Endothelial cell of umbilical vein (primary cell): Measurements from ENCODE around the gene TES. TPM values are rescaled to one million over a fixed set of nuclear protein-coding genes. Genes with fewer than 3 reads are reported as not detected.

Experiments used
- BruUV-seq: library from RNA; stranded (reverse); fragments of 400-500 nt; replicated peaks from 2 replicates; lab custom pipeline; 2021; lab: Mats Ljungman, UMichigan
- CTCF ChIA-PET: fragments of 300-600, 350-600 bp; sonication (Branson Sonifier 250); formaldehyde crosslinking; loops from one replicate; lab custom pipeline; 2021; ENCODE audit warnings: antibody characterized with exemption, inconsistent platforms; lab: Charles Lee
- POLR2A ChIA-PET: fragments of 300-600, 350-600 bp; sonication (Branson Sonifier 250); formaldehyde crosslinking; loops from one replicate; lab custom pipeline; 2021; ENCODE audit warnings: antibody characterized with exemption, inconsistent platforms; lab: Charles Lee
- DNase-seq: peaks from one replicate; pipeline ENCODE4 v3.0.0-alpha.2; 2011; ENCODE audit warnings: low read depth, low spot score
- FAIRE-seq: peaks from 2 replicates; lab custom pipeline; 2011; peaks lifted over from hg19 to GRCh38; lab: Jason Lieb, UNC
- H2AFZ ChIP-seq: 2 replicates; pipeline ENCODE4 v1.6.0; 2012; ENCODE audit warnings: low read depth, low read length, control low read depth, inconsistent platforms
- H3K27ac ChIP-seq: 2 replicates; pipeline ENCODE4 v1.5.1; 2011; ENCODE audit warnings: low read depth, mild to moderate bottlenecking, control low read depth, low read length, moderate library complexity; ENCODE audit not compliant: insufficient read depth
- H3K27me3 ChIP-seq, 2 experiments: 2 replicates each; pipeline versions ENCODE4 v1.6.0 to v1.6.1; 2011; ENCODE audit warnings: low read length in 2 of 2, mixed read lengths in 1 of 2; ENCODE audit not compliant: control insufficient read depth in 2 of 2, insufficient read depth in 2 of 2
- H3K36me3 ChIP-seq, 2 experiments: 2 replicates in 1 of 2; 3 replicates in 1 of 2; pipeline ENCODE4 v1.5.1; 2011; ENCODE audit warnings: low read length in 2 of 2, mild to moderate bottlenecking in 1 of 2, moderate library complexity in 1 of 2; ENCODE audit not compliant: control insufficient read depth in 2 of 2, insufficient read depth in 2 of 2; ENCODE audit errors: extremely low read depth in 1 of 2
- H3K4me1 ChIP-seq: 3 replicates; pipeline ENCODE4 v1.5.1; 2011; ENCODE audit warnings: mild to moderate bottlenecking, low read length; ENCODE audit not compliant: control insufficient read depth, insufficient read depth; ENCODE audit errors: extremely low read depth
- H3K4me2 ChIP-seq: 2 replicates; pipeline ENCODE4 v1.6.1; 2011; ENCODE audit warnings: low read length, control low read depth, mixed read lengths; ENCODE audit not compliant: insufficient read depth
- H3K4me3 ChIP-seq, 3 experiments: fragments of 200-600 bp in 1 of 3; sonication (generic), shearing (Covaris generic) in 1 of 3; replicated peaks in 1 of 3; 2 replicates each; pipeline ENCODE4 v1.5.1; 2011 to 2016; ENCODE audit warnings: control low read depth in 3 of 3, low read length in 3 of 3, mild to moderate bottlenecking in 2 of 3, inconsistent platforms in 1 of 3, low read depth in 1 of 3, moderate library complexity in 1 of 3; ENCODE audit not compliant: insufficient read depth in 1 of 3
- H3K79me2 ChIP-seq: 2 replicates; pipeline ENCODE4 v1.6.0; 2012; ENCODE audit warnings: low read length, inconsistent platforms; ENCODE audit not compliant: control insufficient read depth, insufficient read depth
- H3K9ac ChIP-seq: replicated peaks from 2 replicates; pipeline ENCODE3; 2011; ENCODE audit warnings: low read length, control low read depth; ENCODE audit not compliant: insufficient read depth; ENCODE audit errors: extremely low read depth
- H3K9me1 ChIP-seq: replicated peaks from 3 replicates; pipeline ENCODE4 v1.6.0; 2011; ENCODE audit warnings: mild to moderate bottlenecking, low read length; ENCODE audit not compliant: control insufficient read depth, insufficient read depth; ENCODE audit errors: extremely low read depth
- H3K9me3 ChIP-seq: replicated peaks from 2 replicates; pipeline ENCODE4 v1.5.1; 2012; ENCODE audit warnings: low read length, inconsistent platforms; ENCODE audit not compliant: control insufficient read depth, insufficient read depth
- H4K20me1 ChIP-seq: replicated peaks from 2 replicates; pipeline ENCODE3; 2011; ENCODE audit warnings: mild to moderate bottlenecking, low read length; ENCODE audit not compliant: control insufficient read depth, insufficient read depth; ENCODE audit errors: extremely low read depth
- CTCF ChIP-seq, 2 donors: IDR thresholded peaks; 1 replicate in 1 of 2; 2 replicates in 1 of 2; pipeline ENCODE4 v1.5.1; 2011; ENCODE audit warnings: low read length in 2 of 2, mild to moderate bottlenecking in 2 of 2, moderate library complexity in 2 of 2, control low read depth in 1 of 2, inconsistent platforms in 1 of 2, low read depth in 1 of 2; ENCODE audit not compliant: insufficient read depth in 1 of 2; ENCODE audit errors: extremely low read depth in 1 of 2
- EZH2 ChIP-seq: IDR thresholded peaks from 2 replicates; pipeline ENCODE4 v1.6.1; 2012; ENCODE audit warnings: borderline replicate concordance, low read depth, mild to moderate bottlenecking, moderate library complexity, low read length, inconsistent platforms; ENCODE audit not compliant: severe bottlenecking
- FOS ChIP-seq: IDR thresholded peaks from 2 replicates; pipeline ENCODE4 v1.6.1; 2011; ENCODE audit warnings: mild to moderate bottlenecking, low read length, moderate library complexity, borderline replicate concordance; ENCODE audit not compliant: insufficient read depth
- GATA2 ChIP-seq: IDR thresholded peaks from 2 replicates; pipeline ENCODE4 v1.7.0; 2011; ENCODE audit warnings: low read depth, mild to moderate bottlenecking, moderate library complexity, mixed read lengths, low read length; ENCODE audit not compliant: insufficient read length, insufficient read depth
- JUN ChIP-seq: IDR thresholded peaks from 2 replicates; pipeline ENCODE4 v1.6.1; 2011; ENCODE audit warnings: borderline replicate concordance, low read depth; ENCODE audit not compliant: insufficient read length, insufficient read depth
- MAX ChIP-seq: IDR thresholded peaks from 2 replicates; pipeline ENCODE4 v1.6.1; 2011; ENCODE audit not compliant: insufficient read depth, insufficient read length
- MYC ChIP-seq: IDR thresholded peaks from one replicate; pipeline ENCODE4 v1.6.1; 2011; ENCODE audit warnings: mild to moderate bottlenecking, low read depth, low read length
- POLR2A ChIP-seq: IDR thresholded peaks from 2 replicates; pipeline ENCODE4 v1.6.1; 2012; ENCODE audit warnings: low read depth, mild to moderate bottlenecking, control low read depth, low read length
- POLR2AphosphoS5 ChIP-seq: IDR thresholded peaks from 2 replicates; pipeline ENCODE4 v1.6.1; 2012; ENCODE audit warnings: low read depth, mild to moderate bottlenecking, control low read depth, low read length, moderate library complexity; ENCODE audit not compliant: insufficient read depth
- dilution Hi-C: fragments of 300-500 bp; cut with MboI; formaldehyde crosslinking; loops from one replicate; pipeline ENCODE4 v1.15.0; 2019; ENCODE audit warnings: low sequenced_read_pairs; ENCODE audit not compliant: extremely low pct_ligation_motif_present
- intact Hi-C: fragments of 100-400 bp; cut with micrococcal nuclease; formaldehyde crosslinking; loops from one replicate; pipeline ENCODE4 v1.10.0; 2022
- polyA plus RNA-seq, 4 experiments: library from polyadenylated mRNA; depleted of rRNA in 3 of 4; stranded (reverse) in 3 of 4; unstranded in 1 of 4; fragments of >200 nt; gene quantifications; 2 replicates each; pipeline versions ENCODE4 v1.2.1 to v1.2.3, GENCODE V29; 2011 to 2012; ENCODE audit warnings: missing spikeins in 1 of 4
- total RNA-seq: library from RNA; stranded (reverse); gene quantifications from 2 replicates; pipeline ENCODE4 v1.2.3, GENCODE V29; 2021

TES gene
- total and polyA plus RNA-seq, 2 donors (not counting 3 experiments of a cell fraction or from before 2014, with no cell fraction given), result 35.3 to 50.5 TPM

GRCh38 chr7:116162992-116163391 is 47.3 kb upstream of the TES start:
- BruUV-seq, result no TSS peak
- H2AFZ ChIP-seq, result no peak overlapping the region
- no peak overlapping the region for H3K27ac ChIP-seq
- no peaks in the 10 kb centered on the region for H4K20me1 ChIP-seq
- intact Hi-C loops, result no loop called here
- no peak overlapping the region for H3K4me3 ChIP-seq
- no peak for FAIRE-seq
- dilution Hi-C loops, result no loop called here
- CTCF ChIA-PET, result interaction anchor here (1.0 kb wide), 1 partner anchor 72 kb away, joined by 4 read pairs; no protein-coding TSS in a partner anchor
- H3K4me2 ChIP-seq, result no peak overlapping the region
- no peak for DNase-seq
- POLR2A ChIA-PET, result no interaction called here
- no peak overlapping the region for H3K9ac ChIP-seq
- no peaks in the 10 kb centered on the region for H3K27me3 ChIP-seq
- no peaks in the 10 kb centered on the region for H3K9me3 ChIP-seq
- no peaks in the 10 kb centered on the region for H3K79me2 ChIP-seq
- no peaks in the 10 kb centered on the region for H3K36me3 ChIP-seq
- H3K9me1 ChIP-seq, result no peaks in the 10 kb centered on the region
- TF ChIP-seq FOS (no peak), CTCF (IDR thresholded peaks at IDR 0.05; ENCODE audit: extremely low read depth in 1 of 2, insufficient read depth in 1 of 2, low read depth in 1 of 2, low read length in 2 of 2) (peak in 1 of 2 donors; percentile 12)
- H3K4me1 ChIP-seq, result no peaks in the 10 kb centered on the region

- Histone ChIP-seq H3K9me3 (no peaks in the 10 kb centered on the region), H3K79me2 (no peaks in the 10 kb centered on the region), H3K27ac (no peak overlapping the region), H3K4me1 (no peaks in the 10 kb centered on the region), H2AFZ (no peak overlapping the region), H3K4me2 (no peak overlapping the region), H4K20me1 (no peaks in the 10 kb centered on the region), H3K9ac (no peak overlapping the region), H3K27me3 (no peaks in the 10 kb centered on the region), H3K9me1 (no peaks in the 10 kb centered on the region), H3K36me3 (no peaks in the 10 kb centered on the region), H3K4me3 (no peak overlapping the region)
- no TSS peak for BruUV-seq
- intact Hi-C loops (no loop called here), dilution Hi-C loops (no loop called here)
- DNase-seq (no peak), FAIRE-seq (no peak)
- CTCF ChIA-PET, result interaction anchor here (1.0 to 1.7 kb wide), 4 partner anchors 9 to 26 kb away, joined by 3 to 5 read pairs (median 3); no protein-coding TSS in a partner anchor
- POLR2A ChIA-PET, result no interaction called here
- no peak for TF ChIP-seq POLR2A
- no peak for TF ChIP-seq FOS
- no peak for TF ChIP-seq JUN
- no peak for TF ChIP-seq GATA2
- TF ChIP-seq EZH2, result no peak
- no peak for TF ChIP-seq MYC
- TF ChIP-seq CTCF (IDR thresholded peaks at IDR 0.05; ENCODE audit: extremely low read depth in 1 of 2, insufficient read depth in 1 of 2, low read depth in 1 of 2, low read length in 2 of 2), result no peak
- TF ChIP-seq MAX, result no peak
- no peak for TF ChIP-seq POLR2AphosphoS5
Observed at GRCh38 chr7:116164552-116165306, 45.6 kb upstream of the TES start.
